ENCODE data around the gene SH3BGRL2. TPM values are rescaled to one million over a fixed set of nuclear protein-coding genes. Genes with fewer than 3 reads are reported as not detected.

The SH3BGRL2 gene
- total and polyA plus RNA-seq, 2 of the 4 experiments (the other 2 are of a cell fraction), result 2.4 to 5.6 TPM

GRCh38 chr6:79646561-79646960 is 15.4 kb downstream of the SH3BGRL2 start:
- Histone ChIP-seq H3K14ac (replicated peaks; ENCODE audit: low read depth, low read length) (no peak overlapping the region), H3K27me3 (ENCODE audit: control insufficient read depth, insufficient read depth, low read length) (no peaks in the 10 kb centered on the region), H3K36me3 (ENCODE audit: control insufficient read depth, insufficient read depth, low read length) (no peaks in the 10 kb centered on the region), H3K56ac (ENCODE audit: extremely low read depth, insufficient read depth, low read length) (no peak overlapping the region), H4K20me1 (ENCODE audit: insufficient read depth, low read length) (no peaks in the 10 kb centered on the region), H3K23ac (ENCODE audit: low read depth, low read length) (no peak overlapping the region), H3K4me3 (ENCODE audit: insufficient read depth, low read depth, low read length) (no peak overlapping the region), H3K4me2 (ENCODE audit: low read depth, low read length) (no peak overlapping the region), H2BK15ac (ENCODE audit: low read depth, low read length) (no peak overlapping the region), H4K5ac (ENCODE audit: low read depth, low read length) (no peak overlapping the region), H2AFZ (replicated peaks; ENCODE audit: low read length, poor library complexity) (no peak overlapping the region), H2AK9ac (replicated peaks; ENCODE audit: low read depth, low read length, poor library complexity) (no peak overlapping the region), H2BK5ac (ENCODE audit: low read depth, low read length, poor library complexity, severe bottlenecking) (no peak overlapping the region), H4K8ac (ENCODE audit: low read depth in 2 of 2, low read length in 2 of 2) (no peak overlapping the region), H3K18ac (ENCODE audit: low read depth, low read length) (no peak overlapping the region), H3K79me1 (ENCODE audit: low read depth in 1 of 2, low read length in 2 of 2) (no peaks in the 10 kb centered on the region; a peak in 1 of 4 replicates), H3K9me1 (ENCODE audit: insufficient read depth, low read length) (no peaks in the 10 kb centered on the region), H2BK120ac (ENCODE audit: low read depth, low read length) (no peak overlapping the region), H3K9ac (ENCODE audit: low read depth, low read length) (no peak overlapping the region), H4K91ac (ENCODE audit: insufficient read depth, low read depth, low read length) (no peak overlapping the region), H2BK20ac (ENCODE audit: low read depth, low read length) (no peak overlapping the region), H3K4ac (ENCODE audit: low read depth, low read length) (no peak overlapping the region), H3K9me3 (ENCODE audit: control insufficient read depth, insufficient read depth, low read length) (no peaks in the 10 kb centered on the region), H3K4me1 (ENCODE audit: control insufficient read depth, insufficient read depth, low read length) (no peaks in the 10 kb centered on the region), H2AK5ac (ENCODE audit: low read depth, low read length) (no peak overlapping the region), H3K27ac (ENCODE audit: insufficient read depth, low read length) (no peak overlapping the region)
- 0 out of 2 replicates have a peak, but pooled peaks have one; percentile 21 for ATAC-seq (ENCODE audit: low read depth)
- no TSS peak for BruUV-seq (replicated peaks)
- dilution Hi-C loops (cut with HindIII; ENCODE audit: low sequenced_read_pairs, unreplicated experiment), result no loop called here
- TF ChIP-seq MAFK (IDR thresholded peaks at IDR 0.05; ENCODE audit: low read depth, low read length) (no peak), CHD1 (IDR thresholded peaks at IDR 0.05; ENCODE audit: low read depth, low read length) (no peak), RCOR1 (IDR thresholded peaks at IDR 0.05; ENCODE audit: insufficient replicate concordance, low read length) (no peak), FOS (IDR thresholded peaks at IDR 0.05; ENCODE audit: low read depth, low read length) (no peak), MXI1 (IDR thresholded peaks at IDR 0.05; ENCODE audit: borderline replicate concordance, low read depth, low read length) (no peak), BHLHE40 (IDR thresholded peaks at IDR 0.05; ENCODE audit: low read depth, low read length) (no peak)
- TF ChIP-seq, protein P1, sequence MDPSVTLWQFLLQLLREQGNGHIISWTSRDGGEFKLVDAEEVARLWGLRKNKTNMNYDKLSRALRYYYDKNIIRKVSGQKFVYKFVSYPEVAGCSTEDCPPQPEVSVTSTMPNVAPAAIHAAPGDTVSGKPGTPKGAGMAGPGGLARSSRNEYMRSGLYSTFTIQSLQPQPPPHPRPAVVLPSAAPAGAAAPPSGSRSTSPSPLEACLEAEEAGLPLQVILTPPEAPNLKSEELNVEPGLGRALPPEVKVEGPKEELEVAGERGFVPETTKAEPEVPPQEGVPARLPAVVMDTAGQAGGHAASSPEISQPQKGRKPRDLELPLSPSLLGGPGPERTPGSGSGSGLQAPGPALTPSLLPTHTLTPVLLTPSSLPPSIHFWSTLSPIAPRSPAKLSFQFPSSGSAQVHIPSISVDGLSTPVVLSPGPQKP (IDR thresholded peaks at IDR 0.05; ENCODE audit: borderline replicate concordance, low read depth, low read length), result no peak
- TF ChIP-seq, protein P2, sequence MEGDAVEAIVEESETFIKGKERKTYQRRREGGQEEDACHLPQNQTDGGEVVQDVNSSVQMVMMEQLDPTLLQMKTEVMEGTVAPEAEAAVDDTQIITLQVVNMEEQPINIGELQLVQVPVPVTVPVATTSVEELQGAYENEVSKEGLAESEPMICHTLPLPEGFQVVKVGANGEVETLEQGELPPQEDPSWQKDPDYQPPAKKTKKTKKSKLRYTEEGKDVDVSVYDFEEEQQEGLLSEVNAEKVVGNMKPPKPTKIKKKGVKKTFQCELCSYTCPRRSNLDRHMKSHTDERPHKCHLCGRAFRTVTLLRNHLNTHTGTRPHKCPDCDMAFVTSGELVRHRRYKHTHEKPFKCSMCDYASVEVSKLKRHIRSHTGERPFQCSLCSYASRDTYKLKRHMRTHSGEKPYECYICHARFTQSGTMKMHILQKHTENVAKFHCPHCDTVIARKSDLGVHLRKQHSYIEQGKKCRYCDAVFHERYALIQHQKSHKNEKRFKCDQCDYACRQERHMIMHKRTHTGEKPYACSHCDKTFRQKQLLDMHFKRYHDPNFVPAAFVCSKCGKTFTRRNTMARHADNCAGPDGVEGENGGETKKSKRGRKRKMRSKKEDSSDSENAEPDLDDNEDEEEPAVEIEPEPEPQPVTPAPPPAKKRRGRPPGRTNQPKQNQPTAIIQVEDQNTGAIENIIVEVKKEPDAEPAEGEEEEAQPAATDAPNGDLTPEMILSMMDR (conservative IDR thresholded peaks at IDR 0.05; ENCODE audit: low read depth, low read length), result no peak
- in situ Hi-C loops (cut with MboI; ENCODE audit: low sequenced_read_pairs), result no loop called here
- ChIA-PET CTCF (interaction anchor here (0.7 kb wide), 1 partner anchor 235 kb away, joined by 3 read pairs; no protein-coding TSS in a partner anchor), POLR2A (ENCODE audit: unreplicated experiment) (no interaction called here)
- intact Hi-C loops (cut with micrococcal nuclease), result no loop called here
- no peak for DNase-seq

Measured in IMR-90 (cell line).